Lower leg skin (tissue), 3 donors: ENCODE data around the gene ALOX5AP.

ENCODE experiments used
- POLR2A ChIP-seq, 2 donors: fragments of 450-650 bp; IDR thresholded peaks; one replicate each; pipeline ENCODE4 v1.6.1; 2016 to 2017; ENCODE audit warnings: antibody characterized with exemption in 2 of 2, mild to moderate bottlenecking in 1 of 2, moderate library complexity in 1 of 2
- TF ChIP-seq, protein P1 (sequence below), 3 donors: fragments of 450-650 bp; IDR thresholded peaks; one replicate each; pipeline ENCODE4 v1.5.1; 2016; ENCODE audit warnings: antibody characterized with exemption in 3 of 3, mild to moderate bottlenecking in 3 of 3, moderate library complexity in 2 of 3

GRCh38 chr13:30734439-30734838, 904 bp upstream of the ALOX5AP start:
- no peak for TF ChIP-seq POLR2A (IDR thresholded peaks at IDR 0.05)
- TF ChIP-seq, protein P1, sequence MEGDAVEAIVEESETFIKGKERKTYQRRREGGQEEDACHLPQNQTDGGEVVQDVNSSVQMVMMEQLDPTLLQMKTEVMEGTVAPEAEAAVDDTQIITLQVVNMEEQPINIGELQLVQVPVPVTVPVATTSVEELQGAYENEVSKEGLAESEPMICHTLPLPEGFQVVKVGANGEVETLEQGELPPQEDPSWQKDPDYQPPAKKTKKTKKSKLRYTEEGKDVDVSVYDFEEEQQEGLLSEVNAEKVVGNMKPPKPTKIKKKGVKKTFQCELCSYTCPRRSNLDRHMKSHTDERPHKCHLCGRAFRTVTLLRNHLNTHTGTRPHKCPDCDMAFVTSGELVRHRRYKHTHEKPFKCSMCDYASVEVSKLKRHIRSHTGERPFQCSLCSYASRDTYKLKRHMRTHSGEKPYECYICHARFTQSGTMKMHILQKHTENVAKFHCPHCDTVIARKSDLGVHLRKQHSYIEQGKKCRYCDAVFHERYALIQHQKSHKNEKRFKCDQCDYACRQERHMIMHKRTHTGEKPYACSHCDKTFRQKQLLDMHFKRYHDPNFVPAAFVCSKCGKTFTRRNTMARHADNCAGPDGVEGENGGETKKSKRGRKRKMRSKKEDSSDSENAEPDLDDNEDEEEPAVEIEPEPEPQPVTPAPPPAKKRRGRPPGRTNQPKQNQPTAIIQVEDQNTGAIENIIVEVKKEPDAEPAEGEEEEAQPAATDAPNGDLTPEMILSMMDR (IDR thresholded peaks at IDR 0.05) = no peak
